Liver (tissue), 2 donors: ENCODE data around the gene MAT2B.

Source experiments
- CTCF ChIP-seq: fragments of 150-350 bp; IDR thresholded peaks from 2 replicates; pipeline ENCODE4 v1.5.1; 2017; ENCODE audit warnings: improper control_type of control experiment, low read depth, low read length; ENCODE audit not compliant: missing input control
- REST ChIP-seq: IDR thresholded peaks from 2 replicates; pipeline ENCODE4 v1.6.1; 2016; ENCODE audit warnings: antibody characterized with exemption, mild to moderate bottlenecking
- YY1 ChIP-seq: IDR thresholded peaks from 2 replicates; pipeline ENCODE4 v1.6.1; 2016; ENCODE audit warnings: antibody characterized with exemption, mild to moderate bottlenecking
- donor health status: healthy.

DNA sequence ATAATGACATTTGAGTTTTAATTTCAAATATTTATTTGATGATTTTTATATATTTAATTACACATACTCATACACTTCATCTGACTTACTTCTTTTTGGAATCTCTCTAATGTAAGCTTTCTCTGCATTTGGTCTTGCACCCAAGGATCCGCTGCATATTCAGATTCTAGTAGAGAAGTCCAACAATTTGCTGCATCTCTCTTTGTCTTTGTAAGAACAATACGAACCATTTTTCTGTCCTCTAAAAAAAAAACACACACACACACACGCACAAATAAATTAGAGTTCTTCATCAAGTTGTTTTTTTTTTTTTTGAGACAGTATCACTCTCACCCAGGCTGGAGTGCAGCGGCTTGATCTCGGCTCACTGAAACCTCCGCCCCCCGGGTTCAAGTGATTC, 48.6 kb upstream of the MAT2B start:
- TF ChIP-seq YY1 (no peak), CTCF (no peak), REST (no peak)
